GM12873 (cell line): Measurements from ENCODE around the gene TUSC7.

Experiments used
- TF ChIP-seq, protein P1 (sequence below): IDR thresholded peaks from 2 replicates; pipeline ENCODE4 v1.5.1; 2012; ENCODE audit warnings: low read depth, mild to moderate bottlenecking, moderate library complexity, low read length, control low read depth; ENCODE audit not compliant: insufficient read depth; ENCODE audit errors: missing control alignments

Gene TUSC7

DNA sequence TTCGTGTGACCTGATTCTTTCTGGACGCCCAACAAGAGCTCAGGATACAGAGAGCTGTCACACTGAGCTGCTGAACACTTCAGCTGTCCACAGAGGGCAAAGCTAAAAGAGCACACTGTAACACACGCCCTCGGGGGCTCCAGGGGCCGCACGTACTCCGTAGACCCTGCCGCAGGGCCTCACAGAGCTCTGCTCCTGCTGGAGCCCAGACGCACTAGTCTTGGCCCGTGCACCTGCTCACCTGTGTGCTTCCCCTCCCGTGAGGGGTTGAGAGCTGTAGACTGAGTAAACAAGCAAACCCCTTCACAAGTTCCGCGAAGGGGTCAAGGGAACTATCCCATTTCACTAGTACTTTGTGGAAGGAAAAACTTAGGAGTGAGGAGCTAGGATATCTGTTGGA lies 30.7 kb upstream of the TUSC7 start:
- TF ChIP-seq, protein P1, sequence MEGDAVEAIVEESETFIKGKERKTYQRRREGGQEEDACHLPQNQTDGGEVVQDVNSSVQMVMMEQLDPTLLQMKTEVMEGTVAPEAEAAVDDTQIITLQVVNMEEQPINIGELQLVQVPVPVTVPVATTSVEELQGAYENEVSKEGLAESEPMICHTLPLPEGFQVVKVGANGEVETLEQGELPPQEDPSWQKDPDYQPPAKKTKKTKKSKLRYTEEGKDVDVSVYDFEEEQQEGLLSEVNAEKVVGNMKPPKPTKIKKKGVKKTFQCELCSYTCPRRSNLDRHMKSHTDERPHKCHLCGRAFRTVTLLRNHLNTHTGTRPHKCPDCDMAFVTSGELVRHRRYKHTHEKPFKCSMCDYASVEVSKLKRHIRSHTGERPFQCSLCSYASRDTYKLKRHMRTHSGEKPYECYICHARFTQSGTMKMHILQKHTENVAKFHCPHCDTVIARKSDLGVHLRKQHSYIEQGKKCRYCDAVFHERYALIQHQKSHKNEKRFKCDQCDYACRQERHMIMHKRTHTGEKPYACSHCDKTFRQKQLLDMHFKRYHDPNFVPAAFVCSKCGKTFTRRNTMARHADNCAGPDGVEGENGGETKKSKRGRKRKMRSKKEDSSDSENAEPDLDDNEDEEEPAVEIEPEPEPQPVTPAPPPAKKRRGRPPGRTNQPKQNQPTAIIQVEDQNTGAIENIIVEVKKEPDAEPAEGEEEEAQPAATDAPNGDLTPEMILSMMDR: no peak

- TF ChIP-seq, protein P1: no peak
These were observed 18.5 kb upstream of the TUSC7 start for GRCh38 chr3:116691041-116691440.

GRCh38 chr3:116701070-116701469 lies 8.5 kb upstream of the TUSC7 start:
- TF ChIP-seq, protein P1: no peak

GRCh38 chr3:116702334-116702733 lies 7.2 kb upstream of the TUSC7 start:
- TF ChIP-seq, protein P1: no peak

DNA sequence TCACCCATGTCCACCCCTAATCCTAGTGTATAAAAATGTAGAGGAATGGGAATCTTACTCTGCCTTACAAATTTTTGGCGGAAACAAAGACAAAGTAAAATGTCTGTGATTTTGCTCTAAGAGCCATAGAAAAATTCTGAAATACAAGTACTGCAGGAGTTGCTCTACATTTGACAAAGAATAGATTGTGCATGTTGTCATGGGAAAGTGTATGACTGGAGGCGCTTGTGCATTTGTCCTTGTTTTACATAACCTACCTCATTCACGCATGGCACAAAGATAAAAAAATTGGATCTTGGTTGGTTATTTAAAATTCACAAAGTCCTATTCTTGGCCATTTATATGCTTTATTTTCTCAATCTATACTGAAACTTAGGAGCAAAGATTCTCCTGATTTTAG lies 2.0 kb upstream of the TUSC7 start:
- TF ChIP-seq, protein P1: no peak

DNA sequence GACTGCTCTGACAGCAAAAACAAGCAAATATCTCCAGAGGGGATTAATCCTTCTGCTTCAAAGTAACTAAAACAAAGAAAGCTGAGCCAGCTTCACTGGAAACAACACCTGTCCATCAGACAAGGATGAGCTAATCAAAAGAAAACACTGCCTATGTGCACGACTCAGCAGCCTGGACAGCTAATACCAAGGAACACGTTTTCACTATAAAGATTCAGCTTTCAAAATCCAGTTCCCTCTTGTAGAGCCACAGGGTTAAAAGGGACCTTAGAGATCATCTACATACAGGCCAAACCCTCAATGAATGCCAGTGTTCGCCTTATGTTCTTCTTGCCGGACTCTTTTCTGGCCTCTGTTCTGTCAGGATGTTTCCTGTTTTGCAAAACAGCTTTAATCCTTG lies 6.9 kb downstream of the TUSC7 start:
- TF ChIP-seq, protein P1: no peak

DNA sequence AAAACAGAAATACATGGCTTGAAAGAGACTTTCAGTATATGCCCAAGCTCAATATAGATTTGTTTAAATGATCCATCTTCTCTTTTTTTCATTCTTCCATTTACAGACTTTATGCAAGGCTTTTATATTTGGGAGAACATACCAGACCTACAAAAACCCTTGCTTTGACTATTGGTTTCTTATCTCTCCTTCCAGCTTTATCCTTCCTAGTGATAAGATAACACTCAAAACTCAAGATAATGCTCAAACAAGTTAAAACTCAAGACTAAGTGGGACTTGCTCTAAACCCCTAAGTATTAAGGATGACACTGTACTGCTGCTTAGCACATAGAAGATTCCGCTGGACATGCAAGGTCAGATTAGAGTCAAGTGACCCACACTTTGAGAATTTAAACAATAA lies 8.0 kb downstream of the TUSC7 start:
- TF ChIP-seq, protein P1: no peak
